ENCODE measurements around the gene HSPA4. TPM values are rescaled to one million over a fixed set of nuclear protein-coding genes. Genes with fewer than 3 reads are reported as not detected.

Gene HSPA4
- total RNA-seq, 1 donor from 2014 or later: 66.0 TPM

GRCh38 chr5:133155326-133155969 is 103.6 kb downstream of the HSPA4 start:
- no peak for TF ChIP-seq CTCF (IDR thresholded peaks at IDR 0.05)
- intact Hi-C loops (cut with DNase I): no loop called here
- no peaks in the 10 kb centered on the region for H3K9me3 ChIP-seq
- no peaks in the 10 kb centered on the region for H3K4me1 ChIP-seq
- no peaks in the 10 kb centered on the region for H3K36me3 ChIP-seq
- H3K4me3 ChIP-seq: no peak overlapping the region
- H3K27me3 ChIP-seq (ENCODE audit: low read depth): no peaks in the 10 kb centered on the region
- ATAC-seq (no peak), DNase-seq (no peak)
- no peak overlapping the region for H3K27ac ChIP-seq

Other genes with a start within 250 kb of the HSPA4 start
- 0.18 TPM for gene SOWAHA, start 238.7 kb upstream of the HSPA4 start, total RNA-seq
- gene SHROOM1, start 221.4 kb upstream of the HSPA4 start, total RNA-seq: 17.3 TPM
- gene GDF9, start 185.5 kb upstream of the HSPA4 start, total RNA-seq: 0.15 TPM
- gene UQCRQ, start 185.4 kb upstream of the HSPA4 start, total RNA-seq: 271 TPM
- 1.7 TPM for gene LEAP2, start 178.3 kb upstream of the HSPA4 start, total RNA-seq
- gene AFF4, start 88.4 kb upstream of the HSPA4 start, total RNA-seq: 68.6 TPM
- 18.5 TPM for gene ZCCHC10, start 25.5 kb upstream of the HSPA4 start, total RNA-seq